NCI-H128 (cell line): ENCODE results near the gene ZNF212.
"Not testable (repeated sequence)": the region's sequence is repeated elsewhere in the genome, so short reads cannot be mapped to it uniquely, and the experiment has no call there.

Experiments used
- DNase-seq: peaks from one replicate; lab custom pipeline; 2025; ENCODE audit not compliant: unreplicated experiment; lab: John Stamatoyannopoulos, UW

Gene ZNF212

GRCh38 chr7:149218469-149219420, 20.7 kb upstream of the ZNF212 start:
- no peak for DNase-seq

GRCh38 chr7:149220534-149220933, 18.9 kb upstream of the ZNF212 start:
- DNase-seq, result no peak

- no peak for DNase-seq
Measured at GRCh38 chr7:149223176-149223575, 16.3 kb upstream of the ZNF212 start.

DNA sequence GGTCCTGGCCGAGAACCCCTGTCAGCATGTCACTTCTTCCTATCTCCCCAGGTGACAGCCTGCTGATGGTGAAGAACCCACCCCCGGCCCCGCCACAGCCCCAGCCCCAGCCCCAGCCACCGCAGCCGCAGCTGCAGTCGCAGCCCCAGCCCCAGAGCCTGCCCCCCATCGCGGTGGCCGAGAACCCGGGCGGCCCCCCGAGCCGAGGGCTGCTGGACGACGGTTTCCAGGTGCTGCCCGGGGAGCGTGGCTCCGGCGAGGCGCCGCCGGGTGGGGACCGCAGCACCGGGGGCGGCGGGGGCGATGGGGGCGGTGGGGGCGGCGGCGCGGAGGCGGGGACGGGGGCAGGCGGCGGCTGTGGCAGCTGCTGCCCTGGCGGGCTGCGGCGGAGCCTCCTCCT, 15.7 kb upstream of the ZNF212 start:
- no peak for DNase-seq

DNA sequence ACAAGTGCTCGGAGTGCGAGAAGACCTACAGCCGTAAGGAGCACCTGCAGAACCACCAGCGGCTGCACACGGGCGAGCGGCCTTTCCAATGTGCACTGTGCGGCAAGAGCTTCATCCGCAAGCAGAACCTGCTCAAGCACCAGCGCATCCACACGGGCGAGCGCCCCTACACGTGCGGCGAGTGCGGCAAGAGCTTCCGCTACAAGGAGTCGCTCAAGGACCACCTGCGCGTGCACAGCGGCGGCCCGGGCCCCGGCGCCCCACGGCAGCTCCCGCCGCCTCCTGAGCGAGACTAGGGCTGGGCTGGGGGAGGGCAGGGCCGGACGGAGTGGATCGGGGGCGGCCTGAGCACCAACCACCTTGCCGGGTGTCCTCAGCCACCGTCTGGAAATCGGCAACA, 15.1 kb upstream of the ZNF212 start:
- no peak for DNase-seq

DNA sequence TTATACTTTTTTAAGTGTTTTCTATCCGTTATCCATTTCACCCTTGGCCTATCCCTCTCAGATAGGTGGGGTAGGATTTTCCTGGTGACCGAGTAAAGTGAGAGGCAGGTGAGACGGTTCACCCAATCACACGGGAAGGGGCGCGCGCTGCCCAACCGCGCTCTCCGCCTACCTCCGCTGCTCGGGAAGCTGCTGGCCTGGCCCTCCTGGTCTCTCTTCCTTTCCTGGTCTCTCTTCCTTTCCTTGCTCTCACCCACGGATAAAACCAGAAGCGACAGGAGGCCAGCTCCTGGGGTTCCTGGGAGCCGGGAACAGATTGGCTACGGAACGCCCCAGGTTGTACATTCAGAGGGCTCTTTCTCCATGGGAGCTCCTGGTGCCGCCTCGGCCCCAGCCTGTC, 14.3 kb upstream of the ZNF212 start:
- DNase-seq, result no peak

DNA sequence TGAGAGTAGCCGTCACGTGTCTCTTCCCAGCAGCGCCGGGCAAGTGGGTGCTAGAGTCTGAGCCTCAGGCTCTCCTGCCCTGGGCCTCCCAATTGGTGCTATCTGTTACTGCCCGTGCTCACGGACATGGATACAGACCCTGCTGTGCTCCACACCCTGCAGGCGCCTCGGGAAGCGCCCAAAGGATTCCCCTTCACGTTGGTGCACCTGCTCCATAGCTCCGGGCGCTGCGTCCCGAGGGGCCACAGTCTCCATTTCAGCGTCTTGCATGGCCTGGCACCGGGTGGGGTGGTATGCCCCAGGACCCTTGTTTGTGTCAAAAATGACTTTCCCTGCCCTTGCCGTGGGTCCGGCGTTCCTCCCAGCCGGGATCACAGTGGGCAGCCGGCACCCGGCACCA, 13.8 kb upstream of the ZNF212 start:
- no peak for DNase-seq

- not testable (repeated sequence) for DNase-seq
Measured at GRCh38 chr7:149226366-149226765, 13.1 kb upstream of the ZNF212 start.

DNA sequence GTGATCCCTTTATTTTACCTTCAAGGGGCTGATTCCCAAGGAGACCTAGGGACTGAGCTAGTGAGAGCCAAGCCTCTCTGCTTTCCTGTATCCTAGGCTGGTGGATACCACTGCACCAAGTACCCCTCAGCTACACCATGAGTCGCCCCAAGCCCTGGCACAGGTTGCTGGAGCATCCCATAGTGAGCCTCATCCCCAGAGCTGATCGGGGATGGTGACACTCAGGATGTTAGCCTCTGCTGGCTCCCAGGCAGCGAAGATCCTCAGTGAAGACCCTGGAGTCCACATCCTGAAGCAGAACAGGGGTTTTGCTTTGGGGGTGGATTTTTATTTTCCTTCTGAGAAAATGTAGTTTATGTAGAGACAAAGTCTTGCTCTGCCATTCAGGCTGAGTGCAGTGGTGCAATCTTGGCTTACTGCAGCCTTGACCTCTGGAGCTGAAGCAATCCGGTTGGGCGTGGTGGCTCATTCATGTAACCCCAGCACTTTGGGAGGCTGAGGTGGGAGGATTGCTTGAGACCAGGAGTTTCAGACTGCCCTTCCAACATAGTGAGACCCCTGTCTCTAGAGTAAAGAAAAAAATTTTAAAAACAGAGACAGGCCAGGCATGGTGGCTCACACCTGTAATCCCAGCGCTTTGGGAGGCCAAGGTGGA, 12.5 kb upstream of the ZNF212 start:
- no peak for DNase-seq

DNA sequence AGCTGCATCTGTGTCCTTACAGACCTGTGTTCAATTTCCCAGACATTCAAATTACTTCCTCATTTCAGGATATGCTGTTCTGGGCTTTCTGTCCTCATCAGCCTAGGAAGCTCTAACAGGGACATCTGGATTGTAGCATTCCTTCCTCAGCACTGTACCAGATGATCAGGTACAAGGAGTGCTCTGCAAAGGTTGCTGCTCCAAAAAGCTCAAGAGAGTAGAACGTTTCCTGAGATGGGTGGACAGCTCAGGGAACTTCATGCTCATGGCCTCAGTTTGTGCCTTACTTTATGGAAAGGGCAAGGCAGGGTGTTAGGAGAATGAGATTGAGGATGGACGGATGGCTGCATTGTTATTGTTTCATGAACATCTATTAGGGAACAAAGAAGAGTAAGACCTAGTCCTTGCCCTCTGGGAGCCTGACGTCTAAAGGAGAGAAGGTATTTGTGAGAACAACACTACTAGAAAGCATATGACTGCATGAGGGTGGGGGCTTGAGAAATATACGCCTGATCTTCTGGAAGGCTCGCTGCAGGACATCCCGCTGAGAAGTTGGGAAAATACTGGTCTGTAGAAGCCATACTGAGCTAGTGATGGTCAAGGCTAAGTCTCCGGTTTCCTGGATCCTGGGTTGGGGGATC, 10.5 kb upstream of the ZNF212 start:
- no peak for DNase-seq

GRCh38 chr7:149229526-149229925, 9.9 kb upstream of the ZNF212 start:
- DNase-seq, result no peak

DNA sequence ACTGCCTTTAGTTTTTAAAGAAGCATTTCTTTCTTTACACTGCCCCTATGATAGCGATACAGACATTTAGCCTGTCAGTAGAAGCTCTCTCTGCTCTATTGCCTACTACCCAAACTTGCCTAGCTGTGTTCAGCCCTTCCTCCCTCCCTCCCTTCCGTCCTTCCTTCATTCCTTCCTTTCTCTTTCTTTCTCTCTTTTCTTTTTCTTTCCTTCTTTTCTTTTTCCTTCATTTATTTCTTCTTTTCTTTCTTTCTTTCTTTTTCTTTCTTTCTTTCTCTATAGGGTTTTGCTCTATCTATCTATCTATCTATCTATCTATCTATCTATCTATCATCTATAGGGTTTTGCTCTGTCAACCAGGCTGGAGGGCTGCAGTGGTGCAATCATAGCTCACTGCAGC, 7.1 kb upstream of the ZNF212 start:
- DNase-seq, result no peak

- DNase-seq, result not testable (repeated sequence)
Measured at GRCh38 chr7:149233655-149234204, 5.7 kb upstream of the ZNF212 start.

GRCh38 chr7:149237502-149237901, 1.9 kb upstream of the ZNF212 start:
- DNase-seq, result no peak

DNA sequence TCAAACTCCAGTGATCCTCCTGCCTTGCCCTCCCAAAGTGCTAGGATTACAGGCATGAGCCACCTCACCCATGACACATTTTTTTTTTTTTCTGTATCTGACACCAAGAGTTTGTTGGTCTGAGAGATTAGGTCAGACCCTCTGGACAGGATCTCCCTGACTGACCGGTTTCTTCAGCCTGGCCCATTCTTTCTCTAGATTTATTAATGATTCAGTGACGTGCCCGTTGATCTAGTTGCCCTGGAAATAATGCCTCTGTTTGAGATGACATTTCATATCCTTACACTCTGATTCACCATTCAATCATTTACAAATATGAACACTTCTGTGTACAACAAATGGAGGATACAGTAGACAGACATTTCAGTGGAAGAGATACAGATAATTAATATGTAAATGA, 1.4 kb upstream of the ZNF212 start:
- no peak for DNase-seq

DNA sequence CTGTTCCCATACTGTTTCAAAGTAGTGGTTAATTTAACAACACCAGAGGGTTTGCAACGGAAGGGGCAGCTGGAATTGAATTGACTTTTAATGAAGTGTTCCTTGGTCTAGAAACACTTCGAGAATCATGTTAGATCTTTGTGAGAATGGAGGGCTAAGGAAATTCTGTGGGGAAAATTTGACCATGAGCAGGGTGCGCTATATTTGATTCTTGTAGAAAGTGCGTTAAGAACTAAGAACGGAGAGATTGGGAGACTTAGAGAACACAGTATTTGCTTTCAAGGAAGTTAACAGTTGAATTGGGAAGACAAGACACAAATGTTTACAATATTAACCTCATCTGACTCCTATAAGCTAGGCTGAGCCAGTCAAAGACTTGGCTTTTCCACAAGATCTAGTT, 1.2 kb downstream of the ZNF212 start:
- DNase-seq, result no peak

GRCh38 chr7:149241696-149242095, 2.2 kb downstream of the ZNF212 start:
- DNase-seq, result no peak

DNA sequence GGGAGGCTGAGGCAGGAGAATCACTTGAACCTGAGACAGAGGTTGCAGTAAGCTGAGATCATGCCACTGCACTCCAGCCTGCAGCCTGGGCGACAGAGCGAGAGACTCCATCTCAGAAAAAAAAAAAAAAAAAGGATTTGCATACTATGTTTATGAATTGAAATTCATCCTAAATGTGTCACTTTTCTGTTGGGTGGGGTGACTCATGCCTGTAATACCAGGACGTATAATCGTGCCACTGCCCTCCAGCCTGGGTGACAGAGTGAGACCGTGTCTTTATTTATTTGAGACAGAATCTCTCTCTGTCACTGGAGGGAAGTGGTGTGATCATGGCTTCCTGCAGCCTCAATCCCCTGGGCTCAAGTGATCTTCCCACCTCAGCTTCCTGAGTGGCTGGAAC, 5.8 kb downstream of the ZNF212 start:
- DNase-seq, result no peak

DNA sequence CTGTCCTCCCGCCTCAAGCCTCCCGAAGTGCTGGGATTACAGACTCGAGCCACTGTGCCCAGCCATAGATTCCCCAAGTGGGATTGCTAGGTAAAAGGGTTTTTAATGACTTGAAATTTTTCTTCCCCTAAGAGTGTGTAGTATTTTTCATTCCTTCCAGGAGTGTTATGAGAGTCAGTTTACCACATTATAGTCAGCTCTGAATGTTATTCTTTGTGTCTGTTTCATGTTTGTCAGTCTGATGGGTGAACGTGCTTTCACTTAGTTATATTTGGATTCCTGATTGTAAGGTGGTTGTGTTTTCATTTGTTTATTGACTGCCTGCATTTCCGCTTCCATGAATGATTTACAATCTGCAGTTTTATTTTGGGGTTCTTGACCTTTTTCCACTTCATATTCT, 6.3 kb downstream of the ZNF212 start:
- no peak for DNase-seq

GRCh38 chr7:149248777-149249176, 9.3 kb downstream of the ZNF212 start:
- DNase-seq, result no peak

GRCh38 chr7:149250151-149250550, 10.7 kb downstream of the ZNF212 start:
- DNase-seq, result not testable (repeated sequence)

- DNase-seq, result not testable (repeated sequence)
Measured at GRCh38 chr7:149251518-149251917, 12.1 kb downstream of the ZNF212 start.
